Stimulated activated CD8-positive, alpha-beta memory T cell treated with anti-CD3 and anti-CD28 coated beads, Interleukin-15, amount 100 ng/mL, for 24 hours (primary cell): ENCODE measurements around the gene DYNC2LI1.

Source experiments
- DNase-seq: peaks from one replicate; pipeline ENCODE4 v3.0.0-alpha.2; 2020; ENCODE audit warnings: low read depth

DYNC2LI1 gene

GRCh38 chr2:43763091-43763490, 10.7 kb upstream of the DYNC2LI1 start:
- no peak for DNase-seq

GRCh38 chr2:43764086-43764705, 9.6 kb upstream of the DYNC2LI1 start:
- no peak for DNase-seq

DNA sequence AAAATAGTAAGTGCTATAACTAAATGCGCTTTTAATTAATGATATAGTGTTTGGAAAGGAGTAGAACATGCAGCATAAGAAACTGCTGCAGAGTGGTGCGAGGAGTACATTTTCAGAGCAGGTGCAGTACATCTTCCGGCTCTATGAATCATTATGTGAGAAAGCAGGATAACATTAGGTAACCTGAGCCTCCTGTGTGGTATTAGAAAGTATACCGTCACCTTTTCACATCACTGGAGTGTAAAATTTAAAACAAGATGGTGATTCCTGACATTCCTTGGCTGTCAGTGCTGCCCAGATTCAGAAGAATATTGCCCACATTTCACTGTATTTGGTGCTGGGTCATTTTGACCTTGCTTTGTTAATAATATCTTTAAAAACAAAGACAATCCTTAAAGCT, 7.8 kb upstream of the DYNC2LI1 start:
- no peak for DNase-seq

GRCh38 chr2:43774617-43775016, 778 bp downstream of the DYNC2LI1 start:
- DNase-seq: no peak

GRCh38 chr2:43776324-43776723, 2.5 kb downstream of the DYNC2LI1 start:
- no peak for DNase-seq

GRCh38 chr2:43777306-43777926, 3.6 kb downstream of the DYNC2LI1 start:
- no peak for DNase-seq

DNA sequence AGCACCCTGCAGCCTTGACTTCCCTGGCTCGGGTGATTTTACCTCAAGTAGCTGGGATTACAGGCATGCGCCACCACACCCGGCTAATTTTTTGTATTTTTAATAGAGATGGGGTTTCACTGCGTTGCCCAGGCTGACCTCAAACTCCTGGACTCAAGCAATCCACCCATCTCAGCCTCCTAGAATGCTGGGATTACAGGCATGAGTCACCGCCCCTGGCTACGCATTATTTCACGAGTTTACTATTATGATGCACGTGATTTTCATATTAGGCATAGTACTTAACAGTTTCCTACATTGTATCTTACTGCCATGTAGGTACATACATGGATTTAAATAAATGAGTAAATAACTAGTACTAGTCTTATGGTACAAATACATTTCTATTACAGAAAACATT, 4.4 kb downstream of the DYNC2LI1 start:
- no peak for DNase-seq

- no peak for DNase-seq
Observed at GRCh38 chr2:43787895-43788294, 14.1 kb downstream of the DYNC2LI1 start.

GRCh38 chr2:43788646-43789045, 14.8 kb downstream of the DYNC2LI1 start:
- no peak for DNase-seq

DNA sequence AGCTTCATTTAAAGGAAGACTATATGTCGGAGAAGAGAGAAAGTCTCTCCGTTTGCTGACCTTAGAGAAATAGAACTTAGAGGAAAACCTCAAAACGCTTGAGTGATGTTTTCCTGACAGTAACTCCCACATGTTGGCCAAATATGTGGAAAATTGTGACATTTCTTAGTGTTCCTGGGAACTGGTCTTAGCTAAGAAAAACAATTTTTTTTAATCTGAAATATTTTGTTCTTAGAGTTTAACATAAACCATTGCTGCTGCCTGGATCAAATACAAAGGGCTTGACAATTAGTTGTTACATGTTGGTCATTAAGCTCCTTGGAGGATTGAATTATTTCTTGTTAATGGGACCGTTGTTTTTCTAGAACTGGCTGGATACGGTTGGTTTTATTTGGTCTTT, 16.3 kb downstream of the DYNC2LI1 start:
- no peak for DNase-seq

- DNase-seq: no peak
Observed at GRCh38 chr2:43791035-43791765, 17.4 kb downstream of the DYNC2LI1 start.

DNA sequence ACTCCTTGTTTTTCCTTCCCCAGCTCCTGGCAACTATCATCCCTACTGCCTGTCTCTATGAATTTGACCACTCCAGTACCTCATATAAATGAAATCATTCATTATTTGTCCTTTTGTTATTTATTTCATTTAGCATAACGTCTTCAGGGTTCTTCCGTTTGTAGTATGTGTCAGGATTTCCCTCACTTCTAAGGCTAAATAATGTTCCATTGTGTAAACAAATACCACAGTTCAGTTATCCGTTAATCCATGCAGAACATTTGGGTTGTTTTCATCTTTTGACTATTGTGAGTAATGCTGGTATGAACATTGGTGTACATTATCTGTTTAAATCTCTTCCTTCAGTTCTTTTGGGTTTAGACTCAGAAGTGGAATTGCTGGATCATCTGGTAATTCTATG, 18.8 kb downstream of the DYNC2LI1 start:
- no peak for DNase-seq

GRCh38 chr2:43794956-43795355, 21.1 kb downstream of the DYNC2LI1 start:
- no peak for DNase-seq

GRCh38 chr2:43796206-43796605, 22.4 kb downstream of the DYNC2LI1 start:
- DNase-seq: no peak

GRCh38 chr2:43798300-43798699, 24.5 kb downstream of the DYNC2LI1 start:
- no peak for DNase-seq

GRCh38 chr2:43800894-43801293, 27.1 kb downstream of the DYNC2LI1 start:
- DNase-seq: no peak

DNA sequence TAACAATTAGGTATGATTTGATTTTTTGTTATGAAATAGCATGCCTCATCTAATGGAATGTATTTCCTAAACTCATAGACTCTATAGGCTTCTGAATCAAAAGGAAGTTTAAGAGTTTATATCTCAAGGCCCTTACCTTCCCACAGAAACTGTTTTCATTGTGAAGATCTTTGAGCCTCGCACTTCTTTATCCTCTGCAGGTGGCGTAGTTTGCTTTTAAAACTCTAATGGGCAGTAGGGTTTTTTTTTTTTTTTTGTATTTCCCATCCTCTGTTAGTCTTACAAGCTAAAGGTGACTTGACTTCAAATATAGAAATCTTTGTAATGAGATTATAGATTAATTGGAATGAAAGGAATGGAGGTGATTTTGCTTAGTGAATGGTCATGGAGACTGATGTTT, 28.3 kb downstream of the DYNC2LI1 start:
- no peak for DNase-seq

DNA sequence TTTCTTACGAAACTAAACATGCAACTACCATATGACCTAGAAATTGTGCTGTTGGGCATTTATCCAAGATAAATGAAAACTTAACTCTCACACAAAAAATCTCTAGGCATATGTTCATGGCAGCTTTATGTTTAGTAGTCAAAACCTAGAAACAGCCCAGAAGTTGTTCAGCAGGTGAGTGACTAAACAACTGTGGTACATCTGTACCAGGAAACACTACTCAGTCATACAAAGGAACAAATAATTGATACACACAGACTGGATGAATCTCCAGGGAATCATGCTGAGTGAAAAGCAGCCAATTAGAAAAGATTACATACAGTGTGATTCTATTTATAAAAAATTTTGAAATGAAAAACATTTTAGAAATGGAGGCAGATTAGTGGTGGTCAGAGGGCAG, 29.3 kb downstream of the DYNC2LI1 start:
- DNase-seq: no peak

GRCh38 chr2:43806719-43807031, 32.8 kb downstream of the DYNC2LI1 start:
- no peak for DNase-seq

DNA sequence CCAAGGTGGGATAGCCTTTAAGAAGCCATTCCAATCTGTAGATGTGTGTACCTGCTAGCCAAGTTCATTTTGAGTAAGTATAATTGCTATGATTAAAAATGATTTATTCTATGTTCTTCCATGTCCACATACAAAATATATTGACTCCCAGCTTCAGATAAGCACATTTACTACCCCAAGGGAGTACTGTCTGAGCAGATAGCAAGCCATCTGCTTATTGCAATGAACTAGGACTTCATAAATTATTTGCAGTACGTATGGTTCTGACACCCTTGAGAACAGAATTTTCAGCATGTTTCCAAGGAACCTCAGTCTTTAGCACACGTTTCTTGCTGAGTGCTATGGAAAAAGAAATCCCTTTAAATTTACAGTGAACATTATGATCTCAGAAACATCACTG, 36.6 kb downstream of the DYNC2LI1 start:
- DNase-seq: no peak

DNA sequence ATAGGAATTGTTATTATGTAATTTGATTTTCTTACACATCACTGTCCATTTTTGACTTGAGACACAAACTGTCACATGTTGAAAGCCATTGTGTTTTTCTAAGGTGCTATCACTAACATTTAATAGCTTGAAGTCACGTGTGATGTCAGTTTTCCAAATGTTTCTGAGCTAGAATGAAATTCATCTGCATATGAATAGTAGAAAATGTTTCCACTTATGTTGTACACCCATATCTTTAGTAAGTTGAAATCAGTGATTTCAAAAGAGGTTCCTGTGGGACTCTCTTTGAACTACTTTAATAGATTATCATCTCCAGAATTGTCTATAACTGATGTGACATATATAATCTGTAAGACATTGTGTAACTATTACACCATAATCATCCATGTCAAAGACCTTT, 37.0 kb downstream of the DYNC2LI1 start:
- no peak for DNase-seq

GRCh38 chr2:43812006-43812405, 38.2 kb downstream of the DYNC2LI1 start:
- no peak for DNase-seq

DNA sequence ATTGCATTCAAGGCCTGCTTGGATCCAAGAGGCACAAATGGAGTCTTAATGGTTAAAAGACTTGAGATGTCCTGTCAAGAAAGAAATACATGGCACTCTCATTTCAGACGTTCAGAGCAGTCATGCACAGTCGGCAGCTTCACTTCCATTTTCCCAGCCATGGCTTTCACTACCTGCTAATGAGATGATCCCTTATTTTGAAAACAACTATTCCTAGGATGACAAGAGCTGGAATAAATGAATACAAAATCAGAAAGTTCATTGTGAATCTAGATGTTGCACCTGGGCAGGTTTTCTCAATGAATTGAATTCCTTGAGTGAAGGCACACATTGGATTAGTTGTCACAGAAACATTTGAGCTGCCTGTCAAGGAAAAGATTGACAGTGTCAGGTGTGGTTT, 39.1 kb downstream of the DYNC2LI1 start:
- DNase-seq: no peak

DNA sequence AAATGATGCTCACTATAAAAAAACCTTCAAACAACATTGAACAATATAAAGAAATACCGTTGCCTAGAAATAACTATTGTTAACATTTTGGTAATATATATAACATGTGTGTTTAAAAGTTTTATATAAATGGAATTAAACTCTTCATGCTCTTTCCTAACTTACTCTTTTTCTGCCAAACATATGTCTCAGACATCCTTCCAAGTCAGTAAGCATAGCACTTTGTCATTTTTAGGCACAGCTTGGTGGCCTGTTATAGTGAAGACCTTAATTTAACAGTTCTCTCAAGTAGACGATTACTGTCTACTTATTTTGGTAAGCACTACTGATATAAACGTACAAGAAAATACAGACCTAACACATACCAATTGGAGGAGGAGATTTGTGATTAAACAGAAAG, 40.9 kb downstream of the DYNC2LI1 start:
- DNase-seq: no peak
